ENCODE results near the gene HELQ.

DNA sequence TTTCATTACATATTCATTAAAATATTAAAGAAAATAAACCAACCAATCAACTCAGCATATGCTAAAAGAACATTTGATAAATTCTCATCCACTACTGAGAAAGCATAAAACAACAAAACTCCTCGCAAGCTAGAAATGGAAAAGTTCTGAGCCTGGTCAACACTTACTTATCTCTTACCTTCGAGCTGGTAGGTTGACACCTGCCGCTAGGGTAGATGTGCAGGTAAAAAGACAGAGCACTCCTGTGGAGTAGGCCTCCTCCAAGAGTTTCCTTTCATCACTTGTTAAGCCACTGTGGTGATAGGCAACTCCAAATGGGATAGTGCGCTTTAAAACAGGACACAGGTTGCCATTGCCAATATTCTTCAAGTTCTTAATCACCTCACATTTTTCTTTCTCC is 18.9 kb downstream of the HELQ start:
- TF ChIP-seq, protein P1, sequence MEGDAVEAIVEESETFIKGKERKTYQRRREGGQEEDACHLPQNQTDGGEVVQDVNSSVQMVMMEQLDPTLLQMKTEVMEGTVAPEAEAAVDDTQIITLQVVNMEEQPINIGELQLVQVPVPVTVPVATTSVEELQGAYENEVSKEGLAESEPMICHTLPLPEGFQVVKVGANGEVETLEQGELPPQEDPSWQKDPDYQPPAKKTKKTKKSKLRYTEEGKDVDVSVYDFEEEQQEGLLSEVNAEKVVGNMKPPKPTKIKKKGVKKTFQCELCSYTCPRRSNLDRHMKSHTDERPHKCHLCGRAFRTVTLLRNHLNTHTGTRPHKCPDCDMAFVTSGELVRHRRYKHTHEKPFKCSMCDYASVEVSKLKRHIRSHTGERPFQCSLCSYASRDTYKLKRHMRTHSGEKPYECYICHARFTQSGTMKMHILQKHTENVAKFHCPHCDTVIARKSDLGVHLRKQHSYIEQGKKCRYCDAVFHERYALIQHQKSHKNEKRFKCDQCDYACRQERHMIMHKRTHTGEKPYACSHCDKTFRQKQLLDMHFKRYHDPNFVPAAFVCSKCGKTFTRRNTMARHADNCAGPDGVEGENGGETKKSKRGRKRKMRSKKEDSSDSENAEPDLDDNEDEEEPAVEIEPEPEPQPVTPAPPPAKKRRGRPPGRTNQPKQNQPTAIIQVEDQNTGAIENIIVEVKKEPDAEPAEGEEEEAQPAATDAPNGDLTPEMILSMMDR (IDR thresholded peaks at IDR 0.05; ENCODE audit: low read depth, low read length, poor library complexity, severe bottlenecking): no peak
- TF ChIP-seq EZH2phosphoT487 (IDR thresholded peaks at IDR 0.05; ENCODE audit: borderline replicate concordance, low read length): no peak
